H1 (cell line): ENCODE results near the gene TIMM10.

Experiments
- BRCA1 ChIP-seq: IDR thresholded peaks from 2 replicates; pipeline ENCODE4 v1.6.1; 2012; ENCODE audit warnings: low read depth, low read length, improper control_type of control experiment
- CHD2 ChIP-seq: IDR thresholded peaks from 2 replicates; pipeline ENCODE4 v1.6.1; 2012; ENCODE audit warnings: low read length, improper control_type of control experiment
- POLR2A ChIP-seq, 2 experiments: IDR thresholded peaks; 1 replicate in 1 of 2; 2 replicates in 1 of 2; pipeline ENCODE4 v1.6.1; 2011; ENCODE audit warnings: low read depth in 2 of 2, low read length in 2 of 2, mild to moderate bottlenecking in 2 of 2; ENCODE audit errors: control extremely low read depth in 1 of 2
- POLR2AphosphoS5 ChIP-seq: IDR thresholded peaks from 2 replicates; pipeline ENCODE4 v1.6.1; 2011; ENCODE audit warnings: low read depth, low read length
- SIX5 ChIP-seq: IDR thresholded peaks from 2 replicates; pipeline ENCODE4 v1.6.1; 2011; ENCODE audit warnings: mild to moderate bottlenecking, low read depth, low read length
- SP1 ChIP-seq: IDR thresholded peaks from 2 replicates; pipeline ENCODE4 v1.6.1; 2011; ENCODE audit warnings: low read depth, low read length
- TEAD4 ChIP-seq: IDR thresholded peaks from 2 replicates; pipeline ENCODE4 v1.6.1; 2012; ENCODE audit warnings: low read depth, low read length, inconsistent platforms, mixed read lengths
- ZNF274 ChIP-seq: IDR thresholded peaks from 2 replicates; pipeline ENCODE4 v1.7.0; 2012; ENCODE audit warnings: low read length, borderline replicate concordance; ENCODE audit errors: extremely low read depth
- TF ChIP-seq, protein P1 (sequence below), 3 experiments: IDR thresholded peaks; 1 replicate in 2 of 3; 2 replicates in 1 of 3; pipeline versions ENCODE4 v1.5.1 to v1.6.1; 2011; ENCODE audit warnings: low read length in 3 of 3, mild to moderate bottlenecking in 3 of 3, inconsistent platforms in 2 of 3, low read depth in 1 of 3, moderate library complexity in 1 of 3; ENCODE audit not compliant: insufficient read depth in 1 of 3; ENCODE audit errors: control extremely low read depth in 1 of 3
- TF ChIP-seq, protein P2 (sequence below): IDR thresholded peaks from 2 replicates; pipeline ENCODE4 v1.6.1; 2012; ENCODE audit warnings: inconsistent platforms

DNA sequence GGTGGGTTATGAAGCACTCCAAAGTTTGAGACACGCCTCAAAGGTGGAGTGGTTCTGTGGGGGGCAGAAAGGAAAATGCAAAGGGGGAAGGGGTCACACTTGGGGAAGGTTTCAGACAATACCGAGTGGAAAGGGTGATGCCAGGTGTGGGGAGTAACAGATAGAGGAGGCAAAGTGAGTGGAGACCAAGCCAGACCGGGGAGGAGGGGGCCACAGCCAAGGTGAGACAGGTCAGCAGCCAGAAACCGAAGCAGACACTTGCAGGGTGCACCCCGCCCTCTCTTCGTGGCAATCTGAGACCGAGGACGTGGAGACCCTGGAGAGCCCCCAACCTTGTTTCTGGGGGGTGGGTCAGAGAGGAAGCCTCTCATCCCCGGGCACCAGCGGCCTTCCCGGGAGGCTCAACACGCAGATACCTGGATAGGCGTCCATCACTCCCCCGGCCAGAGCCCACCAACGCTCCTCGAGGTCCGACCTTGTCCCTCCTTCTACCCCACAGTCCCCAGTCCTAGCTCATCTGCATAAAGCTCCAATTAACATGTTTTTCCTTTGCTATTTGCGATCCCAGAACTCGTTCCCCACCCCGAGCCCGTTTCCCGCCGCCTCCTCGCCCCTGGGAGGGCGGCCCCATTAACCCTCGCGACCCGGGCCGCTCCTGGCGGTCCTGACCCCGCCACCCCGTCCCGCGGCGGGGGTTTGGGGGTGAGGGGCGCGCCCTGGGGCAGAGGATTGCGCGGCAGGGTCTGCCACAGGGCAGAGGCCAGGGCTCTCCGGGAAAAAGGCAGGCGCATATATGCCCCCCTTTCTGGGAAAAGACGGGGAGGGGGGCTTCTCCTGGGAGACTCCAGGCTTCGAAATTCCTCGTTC lies 48.4 kb downstream of the TIMM10 start:
- TF ChIP-seq, protein P1, sequence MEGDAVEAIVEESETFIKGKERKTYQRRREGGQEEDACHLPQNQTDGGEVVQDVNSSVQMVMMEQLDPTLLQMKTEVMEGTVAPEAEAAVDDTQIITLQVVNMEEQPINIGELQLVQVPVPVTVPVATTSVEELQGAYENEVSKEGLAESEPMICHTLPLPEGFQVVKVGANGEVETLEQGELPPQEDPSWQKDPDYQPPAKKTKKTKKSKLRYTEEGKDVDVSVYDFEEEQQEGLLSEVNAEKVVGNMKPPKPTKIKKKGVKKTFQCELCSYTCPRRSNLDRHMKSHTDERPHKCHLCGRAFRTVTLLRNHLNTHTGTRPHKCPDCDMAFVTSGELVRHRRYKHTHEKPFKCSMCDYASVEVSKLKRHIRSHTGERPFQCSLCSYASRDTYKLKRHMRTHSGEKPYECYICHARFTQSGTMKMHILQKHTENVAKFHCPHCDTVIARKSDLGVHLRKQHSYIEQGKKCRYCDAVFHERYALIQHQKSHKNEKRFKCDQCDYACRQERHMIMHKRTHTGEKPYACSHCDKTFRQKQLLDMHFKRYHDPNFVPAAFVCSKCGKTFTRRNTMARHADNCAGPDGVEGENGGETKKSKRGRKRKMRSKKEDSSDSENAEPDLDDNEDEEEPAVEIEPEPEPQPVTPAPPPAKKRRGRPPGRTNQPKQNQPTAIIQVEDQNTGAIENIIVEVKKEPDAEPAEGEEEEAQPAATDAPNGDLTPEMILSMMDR (IDR thresholded peaks at IDR 0.05; ENCODE audit: control extremely low read depth in 1 of 3, insufficient read depth in 1 of 3, low read depth in 1 of 3, low read length in 3 of 3), result no peak
- TF ChIP-seq SP1 (no peak), POLR2AphosphoS5 (no peak), TEAD4 (no peak), BRCA1 (no peak), CHD2 (no peak), POLR2A (IDR thresholded peaks at IDR 0.05; ENCODE audit: control extremely low read depth in 1 of 2, low read depth in 2 of 2, low read length in 2 of 2) (no peak), SIX5 (no peak), ZNF274 (no peak)
- TF ChIP-seq, protein P2, sequence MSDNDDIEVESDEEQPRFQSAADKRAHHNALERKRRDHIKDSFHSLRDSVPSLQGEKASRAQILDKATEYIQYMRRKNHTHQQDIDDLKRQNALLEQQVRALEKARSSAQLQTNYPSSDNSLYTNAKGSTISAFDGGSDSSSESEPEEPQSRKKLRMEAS, result no peak
